Ishikawa (cell line): ENCODE data around the gene CACNA1G.
A peak's percentile ranks its signal among the peaks of the same experiment; 100 is the strongest.

ENCODE experiments used
- CEBPB ChIP-seq: IDR thresholded peaks from 2 replicates; pipeline ENCODE4 v1.6.1; 2012
- CREB1 ChIP-seq: IDR thresholded peaks from 2 replicates; pipeline ENCODE4 v1.6.1; 2012; ENCODE audit warnings: low read depth
- EGR1 ChIP-seq: IDR thresholded peaks from 2 replicates; pipeline ENCODE4 v1.6.1; 2012
- EP300 ChIP-seq: IDR thresholded peaks from 2 replicates; pipeline ENCODE4 v1.6.1; 2012; ENCODE audit warnings: borderline replicate concordance
- FOXM1 ChIP-seq: IDR thresholded peaks from 2 replicates; pipeline ENCODE4 v1.6.1; 2012; ENCODE audit warnings: low read depth, borderline replicate concordance
- MAX ChIP-seq: IDR thresholded peaks from 2 replicates; pipeline ENCODE4 v1.6.1; 2012
- NFIC ChIP-seq: IDR thresholded peaks from 2 replicates; pipeline ENCODE4 v1.6.1; 2012
- RAD21 ChIP-seq: IDR thresholded peaks from 2 replicates; pipeline ENCODE4 v1.6.1; 2012; ENCODE audit warnings: low read depth
- REST ChIP-seq: IDR thresholded peaks from 2 replicates; pipeline ENCODE4 v1.6.1; 2012; ENCODE audit warnings: low read depth, mild to moderate bottlenecking
- TAF1 ChIP-seq: IDR thresholded peaks from 2 replicates; pipeline ENCODE4 v1.6.1; 2012; ENCODE audit warnings: low read depth, mild to moderate bottlenecking
- TCF12 ChIP-seq: IDR thresholded peaks from 2 replicates; pipeline ENCODE4 v1.6.1; 2012; ENCODE audit warnings: low read depth
- TEAD4 ChIP-seq: IDR thresholded peaks from 2 replicates; pipeline ENCODE4 v1.6.1; 2012
- USF1 ChIP-seq: IDR thresholded peaks from 2 replicates; pipeline ENCODE4 v1.6.1; 2012
- YY1 ChIP-seq: IDR thresholded peaks from 2 replicates; pipeline ENCODE4 v1.6.1; 2012; ENCODE audit warnings: low read depth
- ZBTB7A ChIP-seq: IDR thresholded peaks from 2 replicates; pipeline ENCODE4 v1.6.1; 2012; ENCODE audit warnings: low read depth

CACNA1G gene

GRCh38 chr17:50560185-50560824, at the start of gene CACNA1G:
Gene CACNA1G (plus strand): TSS chr17:50560715. CDS start chr17:50561460, 745 bp downstream.
- 0 out of 2 replicates have a peak, but pooled peaks have one; percentile 38 for TF ChIP-seq TEAD4
- peak; percentile 66; the same call in 1 of the 2 replicates for TF ChIP-seq ZBTB7A
- peak; percentile 40; the same call in 1 of the 2 replicates for TF ChIP-seq TCF12
- TF ChIP-seq FOXM1 = no peak
- no peak for TF ChIP-seq CEBPB

GRCh38 chr17:50511058-50511457, 49.5 kb upstream of the CACNA1G start:
- TF ChIP-seq REST = no peak
- no peak for TF ChIP-seq CREB1
- TF ChIP-seq EP300 = no peak
- TF ChIP-seq YY1 = no peak
- no peak for TF ChIP-seq TCF12
- TF ChIP-seq TAF1 = no peak
- no peak for TF ChIP-seq FOXM1
- TF ChIP-seq EGR1 = no peak
- TF ChIP-seq TEAD4 = no peak
- TF ChIP-seq RAD21 = no peak

- TF ChIP-seq MAX (no peak), NFIC (no peak), REST (no peak), FOXM1 (no peak), EP300 (no peak), TEAD4 (no peak), CEBPB (no peak), YY1 (no peak), TAF1 (no peak), USF1 (no peak)
These were observed 47.0 kb upstream of the CACNA1G start for GRCh38 chr17:50513495-50513894.

- TF ChIP-seq CEBPB = no peak
- TF ChIP-seq ZBTB7A = no peak
- no peak for TF ChIP-seq MAX
- TF ChIP-seq TEAD4 = no peak
- no peak for TF ChIP-seq EP300
- TF ChIP-seq EGR1 = no peak
- no peak for TF ChIP-seq FOXM1
These were observed 46.1 kb upstream of the CACNA1G start for GRCh38 chr17:50514388-50514787.

- 0 out of 2 replicates have a peak, but pooled peaks have one; percentile 30 for TF ChIP-seq TEAD4
- TF ChIP-seq YY1 = no peak
These were observed 45.4 kb upstream of the CACNA1G start for GRCh38 chr17:50514936-50515702.

GRCh38 chr17:50517011-50517410, 43.5 kb upstream of the CACNA1G start:
- no peak for TF ChIP-seq TAF1
- no peak for TF ChIP-seq YY1
- no peak for TF ChIP-seq TCF12
- no peak for TF ChIP-seq FOXM1
- no peak for TF ChIP-seq CREB1
- TF ChIP-seq USF1 = no peak
- no peak for TF ChIP-seq REST
- TF ChIP-seq EP300 = no peak
- TF ChIP-seq NFIC = no peak
- TF ChIP-seq MAX = no peak
